Colonic mucosa (tissue), 4 donors: ENCODE results near the gene C16orf74. TPM values are rescaled to one million over a fixed set of nuclear protein-coding genes. Genes with fewer than 3 reads are reported as not detected.

Experiments used
- DNase-seq: peaks from one replicate; pipeline ENCODE4 v3.0.0-alpha.2; 2020
- H3K27ac ChIP-seq: fragments of 200-600 bp; one replicate; pipeline ENCODE4 v1.8.0; 2021
- H3K27me3 ChIP-seq: fragments of 200-600 bp; one replicate; pipeline ENCODE4 v1.8.0; 2021
- H3K36me3 ChIP-seq: fragments of 200-600 bp; one replicate; pipeline ENCODE4 v1.8.0; 2021
- H3K4me1 ChIP-seq: fragments of 200-600 bp; one replicate; pipeline ENCODE4 v1.8.0; 2021; ENCODE audit warnings: mild to moderate bottlenecking
- H3K4me3 ChIP-seq: fragments of 200-600 bp; one replicate; pipeline ENCODE4 v1.8.0; 2021
- H3K9ac ChIP-seq, 2 donors: one replicate each; pipeline ENCODE4 v1.7.0; 2013; ENCODE audit warnings: control low read depth in 2 of 2, low read depth in 2 of 2, low read length in 2 of 2
- H3K9me3 ChIP-seq: fragments of 200-600 bp; one replicate; pipeline ENCODE4 v1.8.0; 2021
- intact Hi-C: fragments of 100-400 bp; cut with DNase I; formaldehyde crosslinking; loops from one replicate; pipeline ENCODE4 v1.14.1; 2022
- total RNA-seq, 2 donors: library from RNA; stranded (reverse); fragmentation: NEBNext Ultra II Directional in 1 of 2; extraction: Animal tissue kit (Norgen Biotek cat#: 25700) in 1 of 2; gene quantifications; one replicate each; pipeline ENCODE4 v1.2.1, GENCODE V29; 2021
- TF ChIP-seq, protein P1 (sequence below): fragments of 200-600 bp; IDR thresholded peaks from one replicate; pipeline ENCODE4 v1.8.0; 2022; ENCODE audit warnings: antibody characterized with exemption, mild to moderate bottlenecking
- donor health status: healthy.
- donor health status: DM: no; HTN: no; CAD: no.
- donor health status: DM: no; HTN: no; CAD: no.

The C16orf74 gene
- total RNA-seq, 2 donors from 2014 or later, result 0.37 to 0.96 TPM

DNA sequence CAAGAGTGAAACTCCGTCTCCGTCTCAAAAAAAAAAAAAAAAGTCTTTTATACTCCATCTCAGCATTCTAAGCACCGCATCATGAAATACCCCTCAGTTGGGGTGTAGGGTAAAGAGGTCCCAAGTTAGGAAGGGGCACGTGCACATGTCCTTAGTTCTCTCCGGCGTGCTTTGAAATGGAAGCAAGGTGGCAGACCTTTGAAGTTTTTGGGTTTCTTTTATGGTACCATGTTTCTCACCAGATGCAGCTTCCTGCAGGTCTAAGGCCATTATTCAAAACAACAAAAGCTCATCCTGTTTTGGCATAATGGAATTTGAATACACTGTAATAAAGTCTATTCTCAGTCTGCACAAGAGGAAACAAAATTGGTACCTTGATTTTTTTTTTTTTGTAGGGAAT is 38.9 kb upstream of the C16orf74 start:
- no peaks in the 10 kb centered on the region for H3K36me3 ChIP-seq
- H3K9me3 ChIP-seq, result no peaks in the 10 kb centered on the region
- H3K4me1 ChIP-seq, result no peaks in the 10 kb centered on the region
- no peak for DNase-seq
- intact Hi-C loops, result no loop called here
- no peaks in the 10 kb centered on the region for H3K27me3 ChIP-seq
- H3K9ac ChIP-seq, result no peak overlapping the region
- H3K27ac ChIP-seq, result no peak overlapping the region
- no peak overlapping the region for H3K4me3 ChIP-seq
- TF ChIP-seq, protein P1, sequence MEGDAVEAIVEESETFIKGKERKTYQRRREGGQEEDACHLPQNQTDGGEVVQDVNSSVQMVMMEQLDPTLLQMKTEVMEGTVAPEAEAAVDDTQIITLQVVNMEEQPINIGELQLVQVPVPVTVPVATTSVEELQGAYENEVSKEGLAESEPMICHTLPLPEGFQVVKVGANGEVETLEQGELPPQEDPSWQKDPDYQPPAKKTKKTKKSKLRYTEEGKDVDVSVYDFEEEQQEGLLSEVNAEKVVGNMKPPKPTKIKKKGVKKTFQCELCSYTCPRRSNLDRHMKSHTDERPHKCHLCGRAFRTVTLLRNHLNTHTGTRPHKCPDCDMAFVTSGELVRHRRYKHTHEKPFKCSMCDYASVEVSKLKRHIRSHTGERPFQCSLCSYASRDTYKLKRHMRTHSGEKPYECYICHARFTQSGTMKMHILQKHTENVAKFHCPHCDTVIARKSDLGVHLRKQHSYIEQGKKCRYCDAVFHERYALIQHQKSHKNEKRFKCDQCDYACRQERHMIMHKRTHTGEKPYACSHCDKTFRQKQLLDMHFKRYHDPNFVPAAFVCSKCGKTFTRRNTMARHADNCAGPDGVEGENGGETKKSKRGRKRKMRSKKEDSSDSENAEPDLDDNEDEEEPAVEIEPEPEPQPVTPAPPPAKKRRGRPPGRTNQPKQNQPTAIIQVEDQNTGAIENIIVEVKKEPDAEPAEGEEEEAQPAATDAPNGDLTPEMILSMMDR, result no peak

DNA sequence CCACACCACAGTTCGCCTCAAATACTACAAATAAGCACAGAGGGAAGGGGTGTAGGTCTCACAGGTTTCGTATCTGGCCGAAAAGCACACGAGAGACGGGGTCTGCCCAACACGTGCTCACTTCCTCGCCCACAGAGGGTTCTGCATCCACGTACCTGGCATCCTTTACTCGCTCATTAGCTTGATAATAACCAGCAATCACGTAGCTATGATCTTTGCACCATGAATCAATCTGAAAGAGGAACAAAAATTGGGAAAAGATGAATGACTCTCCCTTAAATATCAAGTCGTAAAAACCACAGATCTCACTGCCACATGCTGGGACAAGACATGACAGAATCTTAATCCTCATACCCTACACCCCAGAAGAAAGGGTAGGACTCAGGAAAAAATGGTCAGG is 37.9 kb upstream of the C16orf74 start:
- intact Hi-C loops, result no loop called here
- H3K36me3 ChIP-seq, result no peaks in the 10 kb centered on the region

GRCh38 chr16:85785927-85786326 is 35.0 kb upstream of the C16orf74 start:
- DNase-seq, result no peak
- intact Hi-C loops, result no loop called here
- H3K4me3 ChIP-seq, result no peak overlapping the region
- H3K27ac ChIP-seq, result no peak overlapping the region
- no peaks in the 10 kb centered on the region for H3K36me3 ChIP-seq
- H3K27me3 ChIP-seq, result no peaks in the 10 kb centered on the region
- no peaks in the 10 kb centered on the region for H3K4me1 ChIP-seq
- TF ChIP-seq, protein P1, result no peak
- H3K9me3 ChIP-seq, result no peaks in the 10 kb centered on the region
- H3K9ac ChIP-seq, result no peak overlapping the region

More for the DNA sequence above, 37.9 kb upstream of the C16orf74 start:
- Histone ChIP-seq H3K4me3 (no peak overlapping the region), H3K27me3 (no peaks in the 10 kb centered on the region), H3K9ac (no peak overlapping the region), H3K9me3 (no peaks in the 10 kb centered on the region), H3K27ac (no peak overlapping the region), H3K4me1 (no peaks in the 10 kb centered on the region)
- DNase-seq, result no peak
- TF ChIP-seq, protein P1, result no peak

GRCh38 chr16:85784813-85785212 is 33.9 kb upstream of the C16orf74 start:
- Histone ChIP-seq H3K36me3 (no peaks in the 10 kb centered on the region), H3K9ac (no peak overlapping the region), H3K27ac (no peak overlapping the region), H3K4me1 (no peaks in the 10 kb centered on the region), H3K4me3 (no peak overlapping the region), H3K9me3 (no peaks in the 10 kb centered on the region), H3K27me3 (no peaks in the 10 kb centered on the region)
- DNase-seq, result no peak
- TF ChIP-seq, protein P1, result no peak
- intact Hi-C loops, result no loop called here

- no peak for DNase-seq
- Histone ChIP-seq H3K4me1 (no peaks in the 10 kb centered on the region), H3K27ac (no peak overlapping the region), H3K9ac (no peak overlapping the region), H3K4me3 (no peak overlapping the region), H3K9me3 (no peaks in the 10 kb centered on the region), H3K27me3 (no peaks in the 10 kb centered on the region), H3K36me3 (no peaks in the 10 kb centered on the region)
- intact Hi-C loops, result no loop called here
- TF ChIP-seq, protein P1, result no peak
These were observed 32.5 kb upstream of the C16orf74 start for GRCh38 chr16:85783441-85783840.

DNA sequence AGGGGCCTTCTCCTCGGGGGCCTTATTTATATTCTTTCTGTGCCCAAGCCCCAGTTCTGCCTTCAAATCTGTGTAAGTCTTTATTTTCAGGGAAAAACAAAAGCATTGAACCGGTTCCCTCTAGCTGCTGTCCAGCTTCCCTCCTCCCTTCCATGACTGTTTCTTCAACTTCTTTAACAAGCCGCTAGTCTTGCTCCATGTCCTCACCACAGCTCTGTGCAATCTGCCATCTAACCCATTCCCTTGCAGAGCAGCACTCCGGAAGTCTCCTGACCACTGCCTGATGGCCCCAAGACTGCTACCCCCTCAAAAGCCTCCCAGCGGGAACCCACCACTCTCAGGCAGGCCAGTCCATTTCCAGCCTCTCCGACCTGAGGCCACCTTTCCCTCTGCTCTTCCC is 31.6 kb upstream of the C16orf74 start:
- H3K36me3 ChIP-seq, result no peaks in the 10 kb centered on the region
- no peaks in the 10 kb centered on the region for H3K27me3 ChIP-seq
- intact Hi-C loops, result no loop called here
- H3K27ac ChIP-seq, result no peak overlapping the region
- H3K9ac ChIP-seq, result no peak overlapping the region
- TF ChIP-seq, protein P1, result no peak
- no peak for DNase-seq
- H3K9me3 ChIP-seq, result no peaks in the 10 kb centered on the region
- no peaks in the 10 kb centered on the region for H3K4me1 ChIP-seq
- H3K4me3 ChIP-seq, result no peak overlapping the region
